ENCODE results near the gene KIAA0825.
"Not testable (repeated sequence)": the region's sequence is repeated elsewhere in the genome, so short reads cannot be mapped to it uniquely, and the experiment has no call there.

The KIAA0825 gene

DNA sequence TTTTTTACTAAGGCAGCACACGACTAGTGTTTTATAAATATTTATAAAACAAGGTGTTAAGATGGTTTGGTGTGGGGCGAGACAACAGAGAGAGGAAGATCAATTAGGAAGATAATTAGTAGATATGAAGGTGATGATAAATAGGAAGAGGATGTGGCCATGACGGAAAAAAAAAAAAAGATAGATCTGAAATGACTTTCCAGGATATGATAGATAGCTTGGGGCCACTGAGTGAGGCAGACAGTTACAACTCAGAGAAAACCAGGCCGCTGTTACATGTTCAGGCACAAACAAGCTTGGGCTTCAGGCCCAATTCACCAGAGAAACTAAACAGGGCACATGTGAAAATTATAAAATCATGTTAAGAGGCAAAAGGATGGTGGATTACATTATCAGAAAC is 43.2 kb downstream of the KIAA0825 start:
- in situ Hi-C loops (cut with MboI; ENCODE audit: low sequenced_read_pairs): no loop called here

DNA sequence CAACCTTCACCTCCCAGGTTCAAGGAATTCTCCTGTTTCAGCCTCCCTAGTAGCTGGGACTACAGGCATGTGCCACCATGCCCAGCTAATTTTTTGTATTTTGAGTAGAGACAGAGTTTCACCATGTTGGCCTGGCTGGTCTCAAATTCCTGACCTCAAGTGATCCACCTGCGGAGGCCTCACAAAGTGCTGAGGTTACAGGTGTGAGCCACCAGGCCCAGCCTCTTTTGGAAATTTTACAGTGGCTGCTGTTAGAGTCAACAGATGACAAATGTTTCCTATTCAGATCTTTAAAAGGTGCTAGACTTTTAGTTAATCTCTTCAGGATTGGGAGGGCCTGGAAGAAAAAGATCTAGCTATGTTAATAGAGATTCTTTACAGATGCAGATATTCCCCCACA is 45.1 kb downstream of the KIAA0825 start:
- in situ Hi-C loops (cut with MboI; ENCODE audit: low sequenced_read_pairs): not testable (repeated sequence)

DNA sequence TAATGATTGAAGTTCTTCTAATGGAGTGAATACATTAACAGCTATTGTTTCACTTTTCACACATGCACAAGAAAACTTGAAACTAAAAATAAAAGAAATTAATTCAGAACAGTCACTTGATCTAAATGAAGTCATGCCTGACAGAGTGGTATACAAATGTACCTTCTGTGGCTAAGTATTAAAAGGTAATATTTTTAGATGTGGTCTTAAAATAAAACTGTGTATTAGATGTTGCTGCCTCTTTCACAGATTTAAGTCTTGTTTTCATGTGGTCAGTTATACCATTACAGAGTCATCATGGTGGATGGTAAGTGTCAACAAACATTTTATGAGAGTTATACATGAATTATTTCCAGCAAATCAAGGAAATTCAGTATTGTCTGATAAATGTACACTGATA is 47.0 kb downstream of the KIAA0825 start:
- in situ Hi-C loops (cut with MboI; ENCODE audit: low sequenced_read_pairs): no loop called here

DNA sequence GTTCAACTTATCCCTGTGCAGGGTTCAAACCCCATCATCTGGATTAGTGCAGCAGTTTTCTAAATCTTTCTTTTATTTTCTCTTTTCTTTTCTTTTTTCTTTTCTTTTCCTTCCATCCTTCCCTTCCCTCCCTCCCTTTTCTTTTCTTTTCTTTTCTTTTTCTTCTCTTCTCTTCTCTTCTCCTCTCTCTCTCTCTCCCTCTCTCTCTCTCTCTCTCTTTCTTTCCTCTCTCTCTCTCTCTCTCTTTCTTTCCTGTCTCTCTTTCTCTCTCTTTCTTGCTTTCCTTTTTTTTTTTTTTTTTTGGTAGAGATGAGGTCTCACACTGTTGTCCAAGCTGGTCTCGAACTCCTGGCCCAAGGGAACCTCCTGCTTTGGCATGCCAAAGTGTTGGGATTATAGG is 53.6 kb downstream of the KIAA0825 start:
- in situ Hi-C loops (cut with MboI; ENCODE audit: low sequenced_read_pairs): no loop called here

DNA sequence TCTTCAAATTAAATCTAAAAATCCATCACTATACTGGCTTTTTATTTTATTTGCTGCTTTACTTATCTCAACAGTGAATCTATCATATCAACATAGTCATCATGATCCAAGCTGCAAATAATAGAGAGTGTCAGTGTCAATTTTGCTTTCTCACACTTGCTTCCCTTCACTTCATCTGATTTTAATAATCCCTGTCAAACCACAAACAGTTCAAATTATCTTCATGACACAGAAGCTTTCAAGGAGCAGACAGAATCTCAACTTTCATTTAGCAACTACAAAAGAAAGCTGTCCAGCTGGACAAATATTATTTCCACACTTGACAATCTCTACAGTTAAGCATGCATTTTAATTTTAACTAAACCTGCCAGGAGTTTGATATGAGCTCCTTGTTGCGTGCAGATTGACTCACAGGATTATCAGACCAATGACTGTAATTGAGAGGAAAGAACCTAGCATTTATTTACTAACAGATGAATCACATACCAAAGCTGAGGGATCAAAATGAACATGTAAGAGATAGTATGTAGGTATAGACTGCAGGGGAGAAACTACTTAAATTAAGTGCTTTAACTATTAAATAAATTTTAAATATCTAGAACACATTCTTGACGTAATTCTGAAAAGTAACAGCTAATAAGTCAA is 56.0 kb downstream of the KIAA0825 start:
- in situ Hi-C loops (cut with MboI; ENCODE audit: low sequenced_read_pairs): no loop called here

DNA sequence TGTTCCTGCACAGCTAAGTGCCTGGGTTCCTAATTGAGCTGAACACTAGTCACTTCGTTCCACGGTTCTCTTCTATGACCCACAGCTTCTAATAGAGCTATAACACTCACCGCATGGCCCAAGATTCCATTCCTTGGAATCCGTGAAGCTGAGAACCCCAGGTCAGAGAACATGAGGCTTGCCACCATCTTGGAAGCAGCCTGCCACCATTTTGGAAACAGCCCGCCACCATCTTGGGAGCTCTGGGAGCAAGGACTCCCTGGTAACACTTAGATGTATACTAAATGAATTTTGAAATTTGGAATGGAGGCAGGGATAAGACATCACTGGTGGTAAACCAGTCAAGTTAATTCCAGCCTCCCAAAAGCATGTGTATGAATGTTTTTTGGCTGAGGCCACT is 60.4 kb downstream of the KIAA0825 start:
- in situ Hi-C loops (cut with MboI; ENCODE audit: low sequenced_read_pairs): no loop called here

DNA sequence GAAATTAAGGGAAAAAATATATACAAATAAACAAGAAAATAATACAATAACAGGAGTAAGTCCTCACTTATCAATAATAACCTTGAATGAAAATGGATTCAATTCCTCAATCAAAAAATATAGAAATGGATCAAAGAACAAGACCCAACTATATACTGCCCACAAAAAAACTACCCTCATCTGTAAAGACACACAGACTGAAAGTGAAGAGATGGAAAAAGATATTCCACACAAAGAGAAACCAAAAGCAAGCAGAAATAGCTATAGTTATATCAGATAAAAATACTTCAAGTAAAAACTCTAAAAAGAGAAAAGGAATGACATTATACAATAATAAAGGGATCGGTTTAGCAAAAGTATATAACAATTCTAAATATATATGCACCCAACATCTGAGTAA is 66.5 kb downstream of the KIAA0825 start:
- in situ Hi-C loops (cut with MboI; ENCODE audit: low sequenced_read_pairs): no loop called here

DNA sequence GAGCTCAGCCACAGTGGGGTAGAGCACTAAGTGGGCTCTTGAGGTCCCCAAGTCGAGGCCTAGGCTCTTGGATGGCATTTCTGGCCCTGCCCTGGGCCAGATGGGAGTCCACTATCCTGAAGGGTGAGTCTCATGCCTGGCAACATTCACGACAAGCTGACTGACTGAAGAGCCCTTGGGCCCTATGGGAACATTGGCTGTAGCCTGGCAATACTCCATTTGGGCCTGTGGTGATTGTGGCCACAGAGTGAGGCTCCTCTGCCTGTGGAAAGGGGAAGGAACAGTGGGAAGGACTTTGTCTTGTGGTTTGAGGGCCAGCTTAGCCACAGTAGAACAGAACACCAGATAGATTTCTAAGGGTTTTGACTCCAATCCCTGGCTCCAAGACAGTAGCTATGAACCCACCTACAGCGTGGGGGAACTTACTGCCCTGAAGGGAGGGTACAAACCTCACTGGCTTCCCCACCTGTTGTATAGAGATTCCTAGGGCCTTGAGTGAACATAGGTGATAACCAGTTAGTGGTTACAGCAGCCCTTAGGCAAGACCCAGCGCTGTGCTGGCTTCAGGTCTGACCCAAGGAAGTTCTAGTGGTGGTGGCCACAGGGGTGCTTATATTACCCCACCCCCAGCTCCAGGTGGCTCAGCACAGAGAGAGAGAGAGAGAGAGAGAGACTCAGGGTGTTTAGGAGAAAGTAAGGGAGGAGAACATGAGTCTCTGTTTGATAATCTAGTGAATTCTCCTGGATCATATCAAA is 72.4 kb downstream of the KIAA0825 start:
- in situ Hi-C loops (cut with MboI; ENCODE audit: low sequenced_read_pairs): no loop called here

DNA sequence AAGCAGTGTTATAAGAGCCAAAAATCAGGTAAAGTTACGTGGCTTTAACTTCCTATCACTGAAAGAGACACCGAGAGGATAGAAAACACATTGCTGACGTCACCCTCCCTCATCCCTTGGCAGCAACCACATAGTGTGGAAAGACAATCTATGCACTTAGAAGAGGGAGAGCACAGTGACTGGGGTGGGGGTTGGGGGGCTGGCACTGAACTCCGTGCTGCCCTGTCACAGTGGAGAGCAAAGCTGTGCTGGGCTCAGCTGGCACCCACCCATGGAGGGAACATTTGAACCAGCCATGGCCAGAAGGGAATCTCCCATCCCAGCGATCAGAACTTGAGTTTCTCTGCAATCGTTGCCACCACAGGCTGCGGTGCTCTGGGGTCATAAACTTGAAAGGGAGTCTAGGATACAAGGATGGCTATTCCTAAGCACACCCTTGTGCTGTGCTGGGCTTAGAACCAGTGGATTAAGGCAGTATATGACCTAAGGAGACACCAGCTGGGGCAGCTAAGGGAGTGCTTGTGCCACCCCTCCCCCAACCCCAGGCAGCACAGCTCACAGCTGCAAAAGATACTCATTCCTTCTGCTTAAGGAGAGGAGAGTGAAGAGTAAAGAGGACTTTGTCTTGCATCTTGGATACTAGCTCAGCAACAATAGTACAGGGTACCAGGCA is 73.4 kb downstream of the KIAA0825 start:
- in situ Hi-C loops (cut with MboI; ENCODE audit: low sequenced_read_pairs): no loop called here

DNA sequence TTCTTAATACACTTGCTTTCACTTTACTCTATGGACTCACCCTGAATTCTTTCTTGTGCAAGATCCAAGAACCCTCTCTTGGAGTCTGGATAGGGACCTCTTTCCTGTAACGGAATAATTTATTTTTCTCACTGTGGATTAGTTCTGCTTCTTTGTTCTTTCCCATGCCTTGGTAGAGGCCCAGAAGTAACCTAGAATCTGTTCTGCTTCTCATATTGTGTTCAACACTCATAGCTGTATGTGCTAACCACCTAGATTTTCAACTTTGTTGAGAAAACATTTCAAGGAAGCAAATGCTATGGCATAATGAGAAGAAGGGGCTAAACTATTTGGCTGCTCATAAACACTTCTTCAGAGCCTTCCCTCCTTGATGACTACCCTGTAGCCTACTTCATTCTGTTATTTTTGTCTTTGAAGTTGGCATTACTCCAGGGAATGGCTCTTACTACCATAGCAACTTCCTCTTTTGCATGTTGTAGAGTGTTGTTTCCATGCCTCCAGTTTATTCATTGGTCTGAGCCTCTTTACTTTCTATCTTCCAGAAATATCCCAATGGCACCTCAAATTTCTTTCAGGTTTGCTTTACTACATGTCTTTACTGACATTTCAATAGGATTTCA is 74.3 kb downstream of the KIAA0825 start:
- in situ Hi-C loops (cut with MboI; ENCODE audit: low sequenced_read_pairs): no loop called here

DNA sequence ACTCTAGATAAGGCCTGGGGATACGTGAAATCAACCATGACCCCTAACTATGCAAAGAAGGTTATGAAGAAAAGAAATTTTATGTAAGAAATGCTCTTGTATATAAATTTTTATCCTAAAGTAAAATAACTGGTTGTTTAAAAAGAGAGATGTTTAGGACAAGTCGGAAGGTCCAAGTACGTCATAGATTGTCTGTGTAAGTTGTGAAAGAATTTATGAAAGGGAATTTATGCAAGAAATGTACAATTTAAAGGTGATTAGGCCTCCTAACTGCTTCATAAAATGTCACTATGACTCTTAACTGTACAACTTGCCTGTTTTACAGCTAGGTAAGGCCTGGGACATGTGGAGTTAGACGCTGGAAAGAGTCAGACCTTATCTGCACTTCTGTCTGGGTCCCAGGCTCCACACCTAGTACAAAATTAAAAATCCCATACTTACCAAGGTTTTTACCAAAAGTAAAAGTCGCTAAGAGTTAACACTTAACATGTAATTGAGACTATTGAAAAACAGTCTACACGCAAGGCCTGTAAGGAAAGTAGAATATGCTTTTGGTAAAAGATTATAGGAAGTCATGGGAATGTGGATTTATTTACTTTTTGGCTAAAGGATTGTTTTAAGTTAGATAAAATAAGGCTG is 77.4 kb downstream of the KIAA0825 start:
- in situ Hi-C loops (cut with MboI; ENCODE audit: low sequenced_read_pairs): no loop called here

DNA sequence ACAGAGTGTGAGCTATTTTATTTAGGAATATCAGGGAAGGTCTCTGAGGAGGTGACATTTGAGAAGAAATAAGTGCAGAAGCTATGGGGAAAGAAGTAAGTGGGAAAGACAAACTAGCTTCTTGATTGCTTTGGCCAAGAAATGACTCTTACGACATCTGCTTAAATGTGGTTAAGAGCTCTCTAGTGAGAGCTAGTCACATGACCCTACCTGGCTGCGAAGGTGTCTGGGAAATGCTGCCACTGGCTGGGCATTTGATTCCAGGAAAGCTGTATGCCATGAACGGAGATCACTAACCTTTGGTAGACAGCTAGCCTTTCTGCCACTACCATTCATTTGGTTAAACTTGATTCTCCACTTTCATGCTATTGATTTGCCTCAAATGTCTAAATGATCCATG is 80.1 kb downstream of the KIAA0825 start:
- in situ Hi-C loops (cut with MboI; ENCODE audit: low sequenced_read_pairs): no loop called here

DNA sequence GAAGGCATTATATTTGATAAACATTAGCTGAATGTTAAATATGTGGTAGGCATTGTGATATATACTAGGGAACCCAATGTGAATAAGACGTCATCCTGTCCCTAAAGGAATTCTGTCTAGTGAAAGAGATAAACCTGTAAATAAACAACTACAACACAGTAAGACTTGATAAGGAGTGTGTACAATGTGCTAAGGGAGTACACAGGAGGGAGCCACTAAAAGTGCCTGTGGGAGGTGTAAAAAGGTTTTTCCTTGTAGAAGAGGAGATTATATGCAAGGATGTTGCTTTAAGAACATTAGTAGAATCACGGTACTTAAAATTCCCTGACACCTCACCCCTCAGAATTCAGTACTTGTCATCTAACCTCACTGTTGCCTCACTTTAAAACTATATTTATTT is 91.7 kb downstream of the KIAA0825 start:
- in situ Hi-C loops (cut with MboI; ENCODE audit: low sequenced_read_pairs): no loop called here

DNA sequence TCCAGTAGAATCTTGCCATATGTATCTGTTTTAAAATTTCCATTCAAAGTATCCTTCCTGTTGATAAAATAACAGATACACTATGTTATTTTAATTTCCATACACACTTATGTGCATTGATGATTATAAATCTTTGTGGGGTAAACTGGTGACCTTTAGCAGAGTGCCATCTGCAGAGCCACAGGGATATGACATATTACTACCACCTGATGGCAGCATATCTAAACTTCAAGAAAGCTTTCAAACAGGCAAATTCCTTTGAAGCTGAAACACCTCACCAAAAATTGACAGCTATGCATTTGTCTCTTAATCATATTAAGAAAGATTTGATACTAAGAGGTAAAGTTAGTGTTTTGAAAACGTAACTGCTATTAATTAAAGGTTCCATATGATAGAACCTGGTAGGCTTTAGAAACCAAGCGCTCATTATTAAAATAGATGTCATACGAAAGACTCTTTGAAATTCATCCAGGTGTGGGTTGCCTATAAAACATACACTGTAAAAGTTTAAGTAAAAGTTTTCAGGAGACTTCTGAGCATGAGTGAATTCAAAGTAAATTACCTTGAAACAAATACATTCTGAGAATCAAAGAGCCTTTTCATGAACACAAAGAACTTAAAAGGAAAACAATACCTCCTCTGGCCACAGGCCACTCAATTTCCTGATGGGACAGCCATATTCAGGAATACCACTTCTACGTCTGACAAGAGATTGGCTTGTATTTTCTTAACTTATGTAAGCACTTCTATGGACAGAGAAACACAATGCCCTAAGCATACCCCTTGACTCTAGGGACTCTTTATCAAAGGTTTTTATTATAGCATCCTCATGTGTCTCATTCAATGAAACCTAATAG is 93.3 kb downstream of the KIAA0825 start:
- in situ Hi-C loops (cut with MboI; ENCODE audit: low sequenced_read_pairs): no loop called here

DNA sequence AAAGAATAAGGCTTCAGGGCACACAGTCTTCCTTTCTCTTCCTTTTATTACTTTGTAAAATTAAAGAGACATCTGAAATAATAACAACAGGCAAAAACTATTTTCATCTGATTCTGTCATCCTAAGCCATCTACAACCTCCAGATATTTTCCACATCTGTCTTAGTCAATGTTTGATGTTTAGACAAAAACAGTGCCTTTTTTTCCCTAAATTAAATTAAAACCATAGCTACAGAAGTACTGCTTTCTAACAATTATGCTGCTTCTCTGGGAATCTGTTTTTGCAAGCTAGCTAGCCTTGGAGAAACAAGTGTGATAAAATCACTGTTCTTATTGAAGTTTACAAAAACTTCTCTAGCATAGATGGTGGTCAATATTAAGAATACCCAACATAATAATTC is 95.4 kb downstream of the KIAA0825 start:
- in situ Hi-C loops (cut with MboI; ENCODE audit: low sequenced_read_pairs): no loop called here

DNA sequence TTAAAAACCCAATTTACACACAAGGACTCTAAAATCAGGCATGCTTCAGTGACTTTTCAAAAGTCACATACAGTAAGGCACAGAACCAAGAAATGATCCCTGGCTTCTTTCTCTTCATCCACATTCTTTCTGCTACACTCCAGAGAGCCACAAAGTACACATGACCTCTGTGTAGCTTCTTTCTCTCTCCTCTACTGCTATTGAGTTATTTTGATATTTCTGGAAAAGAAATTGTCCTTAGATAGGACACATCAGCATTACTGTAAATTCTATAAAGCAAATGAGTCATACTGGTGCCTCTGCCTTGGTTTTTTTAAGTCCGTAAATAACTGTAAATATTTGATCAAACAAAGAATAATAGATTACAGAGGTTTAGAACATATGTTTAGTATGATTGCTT is 96.3 kb downstream of the KIAA0825 start:
- in situ Hi-C loops (cut with MboI; ENCODE audit: low sequenced_read_pairs): no loop called here

DNA sequence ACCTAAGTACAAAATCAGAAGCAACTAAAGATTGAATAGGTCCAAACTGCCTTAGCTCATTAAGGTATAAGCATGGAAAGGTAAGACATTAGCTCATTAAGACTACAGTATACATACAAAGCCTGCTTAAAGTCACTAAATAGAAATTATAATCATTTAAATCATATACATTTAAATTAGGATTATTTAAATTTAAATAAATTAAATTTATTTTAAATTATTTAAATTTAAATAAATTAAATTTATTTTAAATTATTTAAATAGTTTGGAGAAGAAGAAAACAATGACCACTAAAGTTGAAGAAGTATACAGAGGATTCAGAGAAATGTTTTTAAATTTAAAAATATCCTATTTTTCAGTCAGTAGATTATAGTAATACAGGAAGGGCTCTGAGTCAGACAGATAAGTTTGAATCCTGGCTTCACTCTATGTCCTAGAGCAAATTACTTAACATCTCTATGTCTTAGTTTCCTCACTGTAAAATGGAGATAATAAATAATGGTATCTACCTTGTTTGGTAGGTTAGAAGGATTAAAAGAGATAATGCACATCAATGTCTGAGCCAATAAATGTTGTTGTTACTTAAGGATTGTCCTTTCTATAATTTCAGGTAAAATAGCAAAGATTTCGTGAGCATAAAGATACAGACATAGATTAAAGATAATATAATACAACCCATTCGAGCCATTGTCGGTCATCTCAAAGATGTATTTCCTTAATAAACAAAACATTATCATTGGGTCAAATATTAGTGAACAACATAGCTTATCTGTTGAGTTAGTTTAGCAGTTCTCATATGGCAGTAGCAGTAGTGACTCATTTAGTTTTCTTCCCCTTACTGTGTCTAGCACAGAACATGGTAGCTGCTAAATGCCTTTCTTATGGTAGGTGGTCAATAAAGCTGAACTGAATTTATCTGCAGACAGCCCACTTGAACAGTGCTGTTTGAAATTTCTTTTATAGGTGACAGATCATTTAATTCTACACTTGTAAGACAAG is 100.6 kb downstream of the KIAA0825 start:
- in situ Hi-C loops (cut with MboI; ENCODE audit: low sequenced_read_pairs): no loop called here

DNA sequence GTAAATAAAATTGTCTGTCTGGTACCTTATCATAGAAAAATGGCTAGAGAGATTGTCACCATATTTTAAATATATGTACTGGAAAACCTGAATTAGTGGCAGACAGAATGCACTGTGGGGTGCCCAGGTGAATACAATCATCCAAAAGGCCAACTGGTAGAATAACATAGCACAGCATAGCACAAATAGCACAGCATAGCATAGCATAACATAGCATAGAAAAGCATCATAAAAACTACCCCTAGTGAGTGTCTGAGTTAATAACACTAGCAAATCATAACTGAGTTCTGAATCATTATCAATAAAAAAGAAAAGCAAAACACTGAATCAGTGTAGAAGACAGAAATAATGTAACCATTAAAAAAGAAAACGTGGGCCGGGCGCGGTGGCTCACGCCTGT is 102.3 kb downstream of the KIAA0825 start:
- in situ Hi-C loops (cut with MboI; ENCODE audit: low sequenced_read_pairs): no loop called here

DNA sequence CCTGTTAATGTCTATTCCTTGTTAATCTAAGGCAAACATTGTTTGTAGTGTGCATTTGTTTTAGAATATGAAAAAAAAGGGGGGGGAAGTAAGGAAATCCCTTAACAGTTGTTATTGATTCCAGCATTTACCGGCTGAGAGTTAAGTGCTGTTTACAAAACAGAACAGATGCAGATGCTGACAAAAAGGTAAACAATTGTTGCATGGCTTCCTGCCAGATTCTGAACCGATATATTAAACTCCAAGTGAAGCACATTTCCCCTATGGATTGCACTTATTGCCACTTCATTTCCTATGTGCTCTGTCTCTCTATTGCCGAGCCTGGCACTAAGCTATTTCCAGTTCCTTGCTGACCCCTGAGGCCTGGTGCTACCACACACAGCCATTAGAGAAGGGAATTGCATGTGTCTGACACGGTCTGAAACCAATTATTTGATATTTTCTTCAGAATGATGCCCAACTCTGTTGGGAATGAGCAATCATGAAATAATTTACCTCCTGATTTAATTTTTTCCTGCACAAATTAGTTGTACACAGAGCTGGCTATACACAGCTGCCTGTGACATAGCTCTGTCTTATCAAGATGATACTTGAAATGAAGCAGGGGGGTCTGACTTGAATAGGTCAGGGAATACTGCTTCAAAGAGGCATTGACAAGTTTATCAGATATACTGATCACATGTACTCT is 109.8 kb downstream of the KIAA0825 start:
- in situ Hi-C loops (cut with MboI; ENCODE audit: low sequenced_read_pairs): no loop called here

All from HL-60/S4 treated with phorbol 12-myristate 13-acetate at 8.2 ng/mL for 4 days and 3 days (cell line).